Measurements from ENCODE around the gene DONSON.
"Not testable (repeated sequence)": the region's sequence is repeated elsewhere in the genome, so short reads cannot be mapped to it uniquely, and the experiment has no call there.

- TF ChIP-seq SP1 (CRISPR knock-in tag; IDR thresholded peaks at IDR 0.05); KLF13 (tag; IDR thresholded peaks at IDR 0.05; ENCODE audit: borderline replicate concordance, low read depth); RFX5 (IDR thresholded peaks at IDR 0.05; ENCODE audit: low read depth, low read length); EZH2 (IDR thresholded peaks at IDR 0.05; ENCODE audit: borderline replicate concordance, low read depth, low read length); TAF1 (IDR thresholded peaks at IDR 0.05; ENCODE audit: control insufficient read depth, extremely low read depth, insufficient read depth, low read length, severe bottlenecking); CBX5 (IDR thresholded peaks at IDR 0.05; ENCODE audit: borderline replicate concordance, low read depth); PHF8 (IDR thresholded peaks at IDR 0.05; ENCODE audit: borderline replicate concordance, low read length); ZBTB33 (CRISPR knock-in tag; IDR thresholded peaks at IDR 0.05); FOXP1 (CRISPR knock-in tag; IDR thresholded peaks at IDR 0.05); FOXJ2 (tag; IDR thresholded peaks at IDR 0.05); ZKSCAN8 (CRISPR knock-in tag; IDR thresholded peaks at IDR 0.05); JUN (IDR thresholded peaks at IDR 0.05; ENCODE audit: borderline replicate concordance, low read depth, low read length); JUN (CRISPR knock-in tag; IDR thresholded peaks at IDR 0.05; ENCODE audit: borderline replicate concordance): not testable (repeated sequence)
Observed at GRCh38 chr21:33617565-33617964, 29.1 kb upstream of the DONSON start.
